PC-9 (cell line): ENCODE data around the gene SLC2A4RG. TPM values are rescaled to one million over a fixed set of nuclear protein-coding genes. Genes with fewer than 3 reads are reported as not detected.

Experiments used
- BruUV-seq: library from RNA; stranded (reverse); fragments of 400-500 nt; replicated peaks from 2 replicates; lab custom pipeline; 2021; lab: Mats Ljungman, UMichigan
- CTCF ChIA-PET: fragments of 300-600 bp; sonication (Branson Sonifier 250); formaldehyde crosslinking; loops from one replicate; lab custom pipeline; 2022; ENCODE audit warnings: antibody characterized with exemption; lab: Charles Lee
- POLR2A ChIA-PET: fragments of 300-600 bp; sonication (Branson Sonifier 250); formaldehyde crosslinking; loops from one replicate; lab custom pipeline; 2022; ENCODE audit warnings: antibody characterized with exemption; ENCODE audit not compliant: unreplicated experiment; lab: Charles Lee
- DNase-seq, 2 experiments: peaks; one replicate each; pipeline versions ENCODE4 v3.0.0 to v3.0.0-alpha.2; 2015 to 2022; ENCODE audit warnings: mixed read lengths in 1 of 2
- H2AFZ ChIP-seq: fragments of 200-600 bp; sonication (generic); 2 replicates; pipeline ENCODE4 v1.8.1; 2017; ENCODE audit warnings: antibody characterized with exemption
- H3F3A ChIP-seq: fragments of 200-600 bp; sonication (generic); 2 replicates; pipeline ENCODE4 v1.8.1; 2017; ENCODE audit warnings: antibody characterized with exemption, mild to moderate bottlenecking, low read depth; ENCODE audit not compliant: insufficient read depth
- H3K27ac ChIP-seq: fragments of 200-600 bp; sonication (generic); 2 replicates; pipeline ENCODE4 v1.6.1; 2016; ENCODE audit warnings: mixed run types
- H3K27me3 ChIP-seq: fragments of 200-600 bp; sonication (generic); 2 replicates; pipeline ENCODE4 v1.6.1; 2016; ENCODE audit warnings: low read depth, mixed run types; ENCODE audit not compliant: insufficient read depth
- H3K36me3 ChIP-seq: fragments of 200-600 bp; sonication (generic); 2 replicates; pipeline ENCODE4 v1.6.1; 2016; ENCODE audit warnings: low read depth, mixed run types
- H3K4me1 ChIP-seq: fragments of 200-600 bp; sonication (generic); replicated peaks from 2 replicates; pipeline ENCODE4 v1.6.1; 2016; ENCODE audit warnings: mixed run types; ENCODE audit not compliant: insufficient read depth
- H3K4me2 ChIP-seq: fragments of 200-600 bp; sonication (generic); 2 replicates; pipeline ENCODE4 v1.6.1; 2017; ENCODE audit warnings: mixed run types
- H3K4me3 ChIP-seq: fragments of 200-600 bp; sonication (generic); 2 replicates; pipeline ENCODE4 v1.6.1; 2016; ENCODE audit warnings: mixed run types
- H3K79me2 ChIP-seq: fragments of 200-600 bp; sonication (generic); 2 replicates; pipeline ENCODE4 v1.6.1; 2017; ENCODE audit warnings: low read depth, mixed run types
- H3K9me2 ChIP-seq: fragments of 200-600 bp; sonication (generic); 2 replicates; pipeline ENCODE4 v1.8.1; 2017; ENCODE audit warnings: mild to moderate bottlenecking; ENCODE audit not compliant: insufficient read depth
- H3K9me3 ChIP-seq: fragments of 200-600 bp; sonication (generic); 2 replicates; pipeline ENCODE4 v1.8.1; 2016; ENCODE audit warnings: low read depth; ENCODE audit not compliant: insufficient read depth
- H4K20me1 ChIP-seq: fragments of 200-600 bp; sonication (generic); 2 replicates; pipeline ENCODE4 v1.8.1; 2017; ENCODE audit not compliant: insufficient read depth
- CTCF ChIP-seq: fragments of 200-600 bp; sonication (generic); conservative IDR thresholded peaks from 2 replicates; pipeline ENCODE4 v1.6.1; 2017; ENCODE audit warnings: mixed run types, antibody characterized with exemption, mild to moderate bottlenecking, moderate library complexity
- EZH2 ChIP-seq: fragments of 200-600 bp; sonication (generic); IDR thresholded peaks from 2 replicates; pipeline ENCODE4 v1.8.0; 2017; ENCODE audit warnings: antibody characterized with exemption, low read depth
- intact Hi-C: fragments of 100-400 bp; cut with micrococcal nuclease; formaldehyde crosslinking; loops from one replicate; pipeline ENCODE4 v1.10.0; 2022; ENCODE audit not compliant: unreplicated experiment
- total RNA-seq: library from RNA; stranded (reverse); gene quantifications from 2 replicates; pipeline ENCODE4 v1.2.3, GENCODE V29; 2021

The SLC2A4RG gene
- total RNA-seq, 1 experiment from 2014 or later: 167 TPM

GRCh38 chr20:63756648-63756991 lies 17.0 kb downstream of the SLC2A4RG start:
- Histone ChIP-seq H3K36me3 (no peaks in the 10 kb centered on the region), H3K9me2 (no peaks in the 10 kb centered on the region), H3K9me3 (no peaks in the 10 kb centered on the region), H2AFZ (no peak overlapping the region), H3K27ac (no peak overlapping the region), H3K4me2 (no peak overlapping the region), H3K79me2 (no peaks in the 10 kb centered on the region), H3K27me3 (peaks cover 5% of the 10 kb centered on the region; the same call in 1 of the 2 replicates), H3K4me1 (no peaks in the 10 kb centered on the region), H3K4me3 (no peak overlapping the region), H3F3A (peaks cover 4% of the 10 kb centered on the region; the same call in 1 of the 2 replicates), H4K20me1 (no peaks in the 10 kb centered on the region)
- ChIA-PET CTCF (no interaction called here), POLR2A (no interaction called here)
- intact Hi-C loops: no loop called here
- TF ChIP-seq CTCF (no peak), EZH2 (no peak)
- no TSS peak for BruUV-seq
- DNase-seq: no peak

- Histone ChIP-seq H3K9me2 (no peaks in the 10 kb centered on the region), H3K9me3 (no peaks in the 10 kb centered on the region), H3F3A (peaks cover 4% of the 10 kb centered on the region; the same call in 1 of the 2 replicates), H4K20me1 (no peaks in the 10 kb centered on the region), H3K27me3 (peaks cover 5% of the 10 kb centered on the region; the same call in 1 of the 2 replicates), H3K79me2 (no peaks in the 10 kb centered on the region), H3K36me3 (no peaks in the 10 kb centered on the region), H3K27ac (no peak overlapping the region), H3K4me3 (no peak overlapping the region), H3K4me2 (no peak overlapping the region), H3K4me1 (no peaks in the 10 kb centered on the region), H2AFZ (no peak overlapping the region)
- ChIA-PET CTCF (no interaction called here), POLR2A (no interaction called here)
- TF ChIP-seq CTCF (no peak), EZH2 (no peak)
- intact Hi-C loops: no loop called here
- no TSS peak for BruUV-seq
- no peak for DNase-seq
Measured at GRCh38 chr20:63758152-63758551, 18.6 kb downstream of the SLC2A4RG start.

GRCh38 chr20:63759377-63759901 lies 19.9 kb downstream of the SLC2A4RG start:
- BruUV-seq: no TSS peak
- no peaks in the 10 kb centered on the region for H3K36me3 ChIP-seq

More at GRCh38 chr20:63759377-63759901, 19.9 kb downstream of the SLC2A4RG start:
- Histone ChIP-seq H3K9me2 (no peaks in the 10 kb centered on the region), H3K4me3 (no peak overlapping the region), H3F3A (peaks cover 4% of the 10 kb centered on the region; the same call in 1 of the 2 replicates), H3K4me1 (no peaks in the 10 kb centered on the region), H3K79me2 (no peaks in the 10 kb centered on the region), H2AFZ (no peak overlapping the region), H4K20me1 (no peaks in the 10 kb centered on the region), H3K4me2 (no peak overlapping the region), H3K9me3 (no peaks in the 10 kb centered on the region), H3K27me3 (peaks cover 5% of the 10 kb centered on the region; the same call in 1 of the 2 replicates), H3K27ac (no peak overlapping the region)
- TF ChIP-seq CTCF: no peak
- TF ChIP-seq EZH2: no peak
- intact Hi-C loops: no loop called here
- ChIA-PET POLR2A (no interaction called here), CTCF (interaction anchor here (0.7 kb wide), 1 partner anchor 198 kb away, joined by 3 read pairs; no protein-coding TSS in a partner anchor)
- DNase-seq: no peak
